ENCODE data around the gene PAK1. TPM values are rescaled to one million over a fixed set of nuclear protein-coding genes. Genes with fewer than 3 reads are reported as not detected.

PAK1 gene
- total and polyA plus RNA-seq, 2 donors (not counting 1 experiment from before 2014, with no cell fraction given), result 11.9 to 23.4 TPM

GRCh38 chr11:77332259-77332658 is 141.6 kb downstream of the PAK1 start:
- no peak overlapping the region for H3K27ac ChIP-seq (ENCODE audit: low read length in 2 of 2)
- no peak overlapping the region for H3K27ac Mint-ChIP-seq
- peaks cover 2 to 12% of the 10 kb centered on the region in 2 experiments for H3K36me3 ChIP-seq (replicated peaks in 1 of 2; ENCODE audit: control extremely low read depth in 1 of 2, control insufficient read depth in 1 of 2, extremely low read depth in 1 of 2, insufficient read depth in 2 of 2, low read length in 1 of 2)
- ATAC-seq (ENCODE audit: low read depth) (no peak), DNase-seq (no peak)
- no peak overlapping the region for H2AFZ ChIP-seq (ENCODE audit: insufficient read depth, low read depth, low read length, poor library complexity, severe bottlenecking)
- no peaks in the 10 kb centered on the region for H4K20me1 ChIP-seq (ENCODE audit: control insufficient read depth, insufficient read depth, low read length, poor library complexity, severe bottlenecking)
- no peaks in the 10 kb centered on the region for H3K4me1 Mint-ChIP-seq
- POLR2A ChIA-PET, result no interaction called here
- no peak overlapping the region for H3K4me3 Mint-ChIP-seq
- no peaks in the 10 kb centered on the region for H3K79me2 ChIP-seq (ENCODE audit: control insufficient read depth, insufficient read depth, low read length)
- H3K27me3 Mint-ChIP-seq, result no peaks in the 10 kb centered on the region
- TF ChIP-seq CTCF (IDR thresholded peaks at IDR 0.05) (no peak), EZH2 (IDR thresholded peaks at IDR 0.05; ENCODE audit: borderline replicate concordance, insufficient read depth, low read depth, low read length, poor library complexity, severe bottlenecking) (no peak)
- no peaks in the 10 kb centered on the region for H3K4me1 ChIP-seq (ENCODE audit: control insufficient read depth in 2 of 2, insufficient read depth in 2 of 2, low read length in 2 of 2)
- no peak overlapping the region for H3K4me2 ChIP-seq (replicated peaks; ENCODE audit: low read depth, low read length, poor library complexity, severe bottlenecking)
- CTCF ChIA-PET, result no interaction called here
- H3K9me3 ChIP-seq (ENCODE audit: control extremely low read depth in 1 of 3, control insufficient read depth in 2 of 3, insufficient read depth in 1 of 3, low read length in 2 of 3), result peaks cover 0 to 4% (median 0%) of the 10 kb centered on the region in 3 donors
- no peak overlapping the region for H3K4me3 ChIP-seq (ENCODE audit: control extremely low read depth in 1 of 5, extremely low read depth in 1 of 5, insufficient read depth in 1 of 5, low read depth in 2 of 5, low read length in 4 of 5)
- no peaks in the 10 kb centered on the region for H3K27me3 ChIP-seq (replicated peaks in 1 of 4; ENCODE audit: control extremely low read depth in 1 of 4, control insufficient read depth in 3 of 4, insufficient read depth in 4 of 4, low read length in 3 of 4)
- intact Hi-C loops (cut with micrococcal nuclease), result no loop called here
- no peak overlapping the region for H3K9ac ChIP-seq (ENCODE audit: low read length)
- H3K9me3 Mint-ChIP-seq (ENCODE audit: insufficient read depth), result no peaks in the 10 kb centered on the region
- WGBS (ENCODE audit: insufficient coverage), result 86% methylated on average over 1 of the region's 3 CpGs

GRCh38 chr11:77325159-77325558 is 148.7 kb downstream of the PAK1 start:
- TF ChIP-seq EZH2 (IDR thresholded peaks at IDR 0.05; ENCODE audit: borderline replicate concordance, insufficient read depth, low read depth, low read length, poor library complexity, severe bottlenecking) (no peak), CTCF (IDR thresholded peaks at IDR 0.05) (no peak)
- Histone ChIP-seq H3K4me3 (ENCODE audit: control extremely low read depth in 1 of 5, extremely low read depth in 1 of 5, insufficient read depth in 1 of 5, low read depth in 2 of 5, low read length in 4 of 5) (no peak overlapping the region), H3K36me3 (replicated peaks in 1 of 2; ENCODE audit: control extremely low read depth in 1 of 2, control insufficient read depth in 1 of 2, extremely low read depth in 1 of 2, insufficient read depth in 2 of 2, low read length in 1 of 2) (peaks cover 2 to 13% of the 10 kb centered on the region in 2 experiments), H4K20me1 (ENCODE audit: control insufficient read depth, insufficient read depth, low read length, poor library complexity, severe bottlenecking) (no peaks in the 10 kb centered on the region), H3K4me2 (replicated peaks; ENCODE audit: low read depth, low read length, poor library complexity, severe bottlenecking) (no peak overlapping the region), H3K9ac (ENCODE audit: low read length) (no peak overlapping the region), H2AFZ (ENCODE audit: insufficient read depth, low read depth, low read length, poor library complexity, severe bottlenecking) (no peak overlapping the region), H3K4me1 (ENCODE audit: control insufficient read depth in 2 of 2, insufficient read depth in 2 of 2, low read length in 2 of 2) (no peaks in the 10 kb centered on the region), H3K79me2 (ENCODE audit: control insufficient read depth, insufficient read depth, low read length) (no peaks in the 10 kb centered on the region), H3K9me3 (ENCODE audit: control extremely low read depth in 1 of 3, control insufficient read depth in 2 of 3, insufficient read depth in 1 of 3, low read length in 2 of 3) (no peaks in the 10 kb centered on the region), H3K27me3 (replicated peaks in 1 of 4; ENCODE audit: control extremely low read depth in 1 of 4, control insufficient read depth in 3 of 4, insufficient read depth in 4 of 4, low read length in 3 of 4) (no peaks in the 10 kb centered on the region), H3K27ac (ENCODE audit: low read length in 2 of 2) (no peak overlapping the region)
- H3K4me3 Mint-ChIP-seq, result no peak overlapping the region
- intact Hi-C loops (cut with micrococcal nuclease), result no loop called here
- POLR2A ChIA-PET, result no interaction called here
- no peaks in the 10 kb centered on the region for H3K9me3 Mint-ChIP-seq (ENCODE audit: insufficient read depth)
- H3K27me3 Mint-ChIP-seq, result no peaks in the 10 kb centered on the region
- no peak overlapping the region for H3K27ac Mint-ChIP-seq
- ATAC-seq (ENCODE audit: low read depth) (no peak), DNase-seq (no peak)
- 86% methylated on average over 1 of the region's 1 CpG for WGBS (ENCODE audit: insufficient coverage)
- CTCF ChIA-PET, result no interaction called here
- H3K4me1 Mint-ChIP-seq, result no peaks in the 10 kb centered on the region

Data from B cell (primary cell).